Measurements from ENCODE around the gene PRKG1. TPM values are rescaled to one million over a fixed set of nuclear protein-coding genes. Genes with fewer than 3 reads are reported as not detected.

PRKG1 gene
- total RNA-seq, 1 experiment from 2014 or later, result 7.4 TPM

DNA sequence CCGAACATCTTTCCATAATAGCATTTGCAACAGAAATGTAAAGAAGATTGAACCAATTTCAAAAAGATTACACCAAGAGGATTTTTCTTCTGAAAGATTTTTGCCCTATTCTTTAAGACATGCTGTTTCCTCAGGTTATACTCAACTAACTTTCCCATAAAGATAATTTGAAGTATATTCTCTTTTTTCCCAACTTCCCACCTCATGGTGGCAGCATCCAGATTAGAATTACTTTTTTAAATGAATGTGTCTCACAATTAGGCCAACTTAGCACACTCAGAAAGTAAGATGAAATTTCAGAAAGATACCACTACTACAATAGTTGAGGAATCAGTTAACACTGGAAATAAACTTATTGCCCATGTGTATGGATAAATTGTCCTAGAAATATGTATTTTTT is 803.3 kb downstream of the PRKG1 start:
- DNase-seq, result no peak
- Histone ChIP-seq H3K27ac (ENCODE audit: low read length) (no peak overlapping the region), H3K4me3 (ENCODE audit: low read length) (no peak overlapping the region), H3K4me1 (ENCODE audit: insufficient read depth, low read length) (peaks cover 12% of the 10 kb centered on the region), H3F3A (ENCODE audit: low read length, unreplicated experiment) (peaks cover 7% of the 10 kb centered on the region), H3K9me2 (replicated peaks; ENCODE audit: low read length) (no peaks in the 10 kb centered on the region; the same call in 1 of the 2 replicates), H4K20me1 (ENCODE audit: low read length) (no peaks in the 10 kb centered on the region), H3K79me2 (ENCODE audit: low read length) (no peaks in the 10 kb centered on the region), H2AFZ (ENCODE audit: low read length) (no peak overlapping the region), H3K27me3 (ENCODE audit: low read length) (no peaks in the 10 kb centered on the region), H3K9me3 (ENCODE audit: low read length) (0 out of 2 replicates have a peak, but pooled peaks cover 7% of the 10 kb centered on the region), H3K9ac (ENCODE audit: low read length) (no peak overlapping the region), H3K36me3 (ENCODE audit: low read depth, low read length) (no peaks in the 10 kb centered on the region), H3K4me2 (ENCODE audit: low read length) (no peak overlapping the region)
- ATAC-seq, result no peak
- intact Hi-C loops (cut with micrococcal nuclease), result loop anchor here (5.0 kb wide), 1 partner anchor 180 kb away; the partner anchor contains the start of gene CSTF2T
- no peak for TF ChIP-seq EZH2 (IDR thresholded peaks at IDR 0.05; ENCODE audit: low read length, unreplicated experiment)
- TF ChIP-seq EZH2phosphoT487 (IDR thresholded peaks at IDR 0.05; ENCODE audit: borderline replicate concordance, low read length), result no peak
- TF ChIP-seq, protein P1, sequence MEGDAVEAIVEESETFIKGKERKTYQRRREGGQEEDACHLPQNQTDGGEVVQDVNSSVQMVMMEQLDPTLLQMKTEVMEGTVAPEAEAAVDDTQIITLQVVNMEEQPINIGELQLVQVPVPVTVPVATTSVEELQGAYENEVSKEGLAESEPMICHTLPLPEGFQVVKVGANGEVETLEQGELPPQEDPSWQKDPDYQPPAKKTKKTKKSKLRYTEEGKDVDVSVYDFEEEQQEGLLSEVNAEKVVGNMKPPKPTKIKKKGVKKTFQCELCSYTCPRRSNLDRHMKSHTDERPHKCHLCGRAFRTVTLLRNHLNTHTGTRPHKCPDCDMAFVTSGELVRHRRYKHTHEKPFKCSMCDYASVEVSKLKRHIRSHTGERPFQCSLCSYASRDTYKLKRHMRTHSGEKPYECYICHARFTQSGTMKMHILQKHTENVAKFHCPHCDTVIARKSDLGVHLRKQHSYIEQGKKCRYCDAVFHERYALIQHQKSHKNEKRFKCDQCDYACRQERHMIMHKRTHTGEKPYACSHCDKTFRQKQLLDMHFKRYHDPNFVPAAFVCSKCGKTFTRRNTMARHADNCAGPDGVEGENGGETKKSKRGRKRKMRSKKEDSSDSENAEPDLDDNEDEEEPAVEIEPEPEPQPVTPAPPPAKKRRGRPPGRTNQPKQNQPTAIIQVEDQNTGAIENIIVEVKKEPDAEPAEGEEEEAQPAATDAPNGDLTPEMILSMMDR (conservative IDR thresholded peaks at IDR 0.05; ENCODE audit: low read depth, low read length), result 0 out of 2 replicates have a peak, but pooled peaks have one; percentile 24
- CTCF ChIA-PET, result no interaction called here
- POLR2A ChIA-PET (ENCODE audit: unreplicated experiment), result no interaction called here
- no TSS peak for BruUV-seq (replicated peaks)

DNA sequence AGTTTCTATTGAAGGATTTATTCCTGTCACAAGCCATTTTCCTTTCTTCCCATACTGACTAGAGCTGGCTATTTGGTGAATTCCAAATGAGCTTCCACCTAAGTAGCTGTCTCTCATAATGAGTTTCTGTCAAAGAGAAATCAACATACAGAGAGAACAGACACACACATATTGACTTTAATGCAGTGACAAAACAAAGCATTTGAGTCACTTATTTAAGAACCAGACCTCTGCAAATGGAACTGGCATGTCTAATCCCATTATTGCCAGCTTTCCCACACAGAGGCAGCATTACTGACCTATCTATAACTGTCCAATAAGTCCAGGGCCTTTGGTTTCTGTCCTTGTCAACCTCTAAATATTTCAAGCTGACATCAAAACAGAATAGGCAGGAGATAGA is 804.4 kb downstream of the PRKG1 start:
- no peak for DNase-seq
- peak overlapping the region; percentile 12; the same call in 1 of the 2 replicates for H3K4me2 ChIP-seq (ENCODE audit: low read length)
- H3K9ac ChIP-seq (ENCODE audit: low read length), result peak overlapping the region; percentile 24; the same call in 1 of the 2 replicates
- no peak overlapping the region for H3K4me3 ChIP-seq (ENCODE audit: low read length)
- no peak for ATAC-seq
- peaks cover 12% of the 10 kb centered on the region for H3K4me1 ChIP-seq (ENCODE audit: insufficient read depth, low read length)
- TF ChIP-seq EZH2phosphoT487 (IDR thresholded peaks at IDR 0.05; ENCODE audit: borderline replicate concordance, low read length), result no peak
- no peak for TF ChIP-seq EZH2 (IDR thresholded peaks at IDR 0.05; ENCODE audit: low read length, unreplicated experiment)
- TF ChIP-seq, protein P1 (conservative IDR thresholded peaks at IDR 0.05; ENCODE audit: low read depth, low read length), result no peak
- H3K27me3 ChIP-seq (ENCODE audit: low read length), result no peaks in the 10 kb centered on the region
- intact Hi-C loops (cut with micrococcal nuclease), result loop anchor here (1.0 to 5.0 kb wide), 3 partner anchors 15 to 181 kb away; partner anchors contain the start of gene CSTF2T
- H2AFZ ChIP-seq (ENCODE audit: low read length), result no peak overlapping the region
- BruUV-seq (replicated peaks), result no TSS peak
- ChIA-PET POLR2A (ENCODE audit: unreplicated experiment) (no interaction called here), CTCF (no interaction called here)
- no peaks in the 10 kb centered on the region for H3K79me2 ChIP-seq (ENCODE audit: low read length)
- H4K20me1 ChIP-seq (ENCODE audit: low read length), result no peaks in the 10 kb centered on the region
- 0 out of 2 replicates have a peak, but pooled peaks cover 7% of the 10 kb centered on the region for H3K9me3 ChIP-seq (ENCODE audit: low read length)
- peak overlapping the region; percentile 82 for H3K27ac ChIP-seq (ENCODE audit: low read length)
- H3F3A ChIP-seq (ENCODE audit: low read length, unreplicated experiment), result peaks cover 7% of the 10 kb centered on the region
- H3K36me3 ChIP-seq (ENCODE audit: low read depth, low read length), result no peaks in the 10 kb centered on the region
- no peaks in the 10 kb centered on the region; the same call in 1 of the 2 replicates for H3K9me2 ChIP-seq (replicated peaks; ENCODE audit: low read length)

- Histone ChIP-seq H3F3A (ENCODE audit: low read length, unreplicated experiment) (peaks cover 7% of the 10 kb centered on the region), H3K9ac (ENCODE audit: low read length) (peak overlapping the region; percentile 24; the same call in 1 of the 2 replicates), H3K36me3 (ENCODE audit: low read depth, low read length) (no peaks in the 10 kb centered on the region), H3K79me2 (ENCODE audit: low read length) (no peaks in the 10 kb centered on the region), H3K4me2 (ENCODE audit: low read length) (peak overlapping the region; percentile 12; the same call in 1 of the 2 replicates), H3K9me3 (ENCODE audit: low read length) (0 out of 2 replicates have a peak, but pooled peaks cover 7% of the 10 kb centered on the region), H3K4me1 (ENCODE audit: insufficient read depth, low read length) (peaks cover 12% of the 10 kb centered on the region), H3K27me3 (ENCODE audit: low read length) (no peaks in the 10 kb centered on the region), H4K20me1 (ENCODE audit: low read length) (no peaks in the 10 kb centered on the region), H3K27ac (ENCODE audit: low read length) (peak overlapping the region; percentile 82), H2AFZ (ENCODE audit: low read length) (no peak overlapping the region), H3K4me3 (ENCODE audit: low read length) (no peak overlapping the region), H3K9me2 (replicated peaks; ENCODE audit: low read length) (no peaks in the 10 kb centered on the region; the same call in 1 of the 2 replicates)
- CTCF ChIA-PET, result interaction anchor here (0.5 kb wide), 1 partner anchor 82 kb away, joined by 4 read pairs; no protein-coding TSS in a partner anchor
- POLR2A ChIA-PET (ENCODE audit: unreplicated experiment), result interaction anchor here (0.5 to 0.7 kb wide), 2 partner anchors 83 to 371 kb away, joined by 3 to 4 read pairs; no protein-coding TSS in a partner anchor
- ATAC-seq, result peak; percentile 99
- intact Hi-C loops (cut with micrococcal nuclease), result loop anchor here (1.0 to 5.0 kb wide), 3 partner anchors 14 to 182 kb away; partner anchors contain the start of gene CSTF2T
- no peak for TF ChIP-seq EZH2phosphoT487 (IDR thresholded peaks at IDR 0.05; ENCODE audit: borderline replicate concordance, low read length)
- TF ChIP-seq, protein P1 (conservative IDR thresholded peaks at IDR 0.05; ENCODE audit: low read depth, low read length), result no peak
- TF ChIP-seq EZH2 (IDR thresholded peaks at IDR 0.05; ENCODE audit: low read length, unreplicated experiment), result no peak
- no TSS peak for BruUV-seq (replicated peaks)
- DNase-seq, result peak; percentile 99
Measured at GRCh38 chr10:51879238-51879637, 805.0 kb downstream of the PRKG1 start.
